Adrenal gland (tissue), 5 donors: ENCODE results near the gene FAN1.

ENCODE experiments used
- CTCF ChIP-seq, 6 experiments: fragments of 450-650 bp in 4 of 6; fragments of 200-600 bp in 2 of 6; sonication (generic) in 1 of 6; IDR thresholded peaks; 1 replicate in 5 of 6; 2 replicates in 1 of 6; pipeline versions ENCODE4 v1.5.1 to v1.8.0; 2016 to 2021; ENCODE audit warnings: antibody characterized with exemption in 6 of 6, mild to moderate bottlenecking in 2 of 6, moderate library complexity in 1 of 6
- POLR2A ChIP-seq, 2 donors: fragments of 450-650 bp; IDR thresholded peaks; one replicate each; pipeline ENCODE4 v1.6.1; 2017; ENCODE audit warnings: antibody characterized with exemption in 2 of 2, mild to moderate bottlenecking in 2 of 2, moderate library complexity in 1 of 2
- donor health status: DM: no; HTN: no; CAD: no.

- no peak for TF ChIP-seq CTCF (IDR thresholded peaks at IDR 0.05)
- TF ChIP-seq POLR2A (IDR thresholded peaks at IDR 0.05): no peak
Observed at GRCh38 chr15:30913761-30914160, 10.0 kb downstream of the FAN1 start.
